H9 (cell line): ENCODE measurements around the gene SQSTM1. TPM values are rescaled to one million over a fixed set of nuclear protein-coding genes. Genes with fewer than 3 reads are reported as not detected.

Experiments
- DNase-seq: peaks from one replicate; pipeline ENCODE4 v3.0.0-alpha.2; 2017
- H2AFZ ChIP-seq: one replicate; pipeline ENCODE4 v1.6.1; 2013; ENCODE audit warnings: mild to moderate bottlenecking, low read length, control low read depth, moderate library complexity
- H2AK5ac ChIP-seq: 2 replicates; pipeline ENCODE4 v1.6.1; 2013; ENCODE audit warnings: low read length, control low read depth, mixed read lengths; ENCODE audit not compliant: insufficient read length
- H2BK120ac ChIP-seq: one replicate; pipeline ENCODE4 v1.6.1; 2013; ENCODE audit warnings: low read depth, mild to moderate bottlenecking, low read length, control low read depth, inconsistent platforms; ENCODE audit not compliant: poor library complexity, severe bottlenecking
- H2BK12ac ChIP-seq: 2 replicates; pipeline ENCODE4 v1.6.1; 2013; ENCODE audit warnings: low read length, control low read depth, mixed read lengths, low read depth; ENCODE audit not compliant: insufficient read length
- H2BK15ac ChIP-seq: 2 replicates; pipeline ENCODE4 v1.6.1; 2013; ENCODE audit warnings: low read depth, low read length, control low read depth
- H2BK20ac ChIP-seq: one replicate; pipeline ENCODE4 v1.6.1; 2013; ENCODE audit warnings: low read depth, mild to moderate bottlenecking, low read length, control low read depth, inconsistent platforms; ENCODE audit not compliant: poor library complexity, severe bottlenecking
- H2BK5ac ChIP-seq: 2 replicates; pipeline ENCODE4 v1.6.1; 2013; ENCODE audit warnings: low read length, control low read depth, mixed read lengths; ENCODE audit not compliant: insufficient read length
- H3K14ac ChIP-seq: 2 replicates; pipeline ENCODE4 v1.6.1; 2013; ENCODE audit warnings: low read length, control low read depth; ENCODE audit not compliant: insufficient read depth
- H3K18ac ChIP-seq: 2 replicates; pipeline ENCODE4 v1.6.1; 2013; ENCODE audit warnings: low read depth, mild to moderate bottlenecking, mixed read lengths, low read length, control low read depth; ENCODE audit not compliant: insufficient read length
- H3K23ac ChIP-seq: 2 replicates; pipeline ENCODE4 v1.6.1; 2013; ENCODE audit warnings: low read length, control low read depth, mixed read lengths, low read depth; ENCODE audit not compliant: insufficient read length
- H3K23me2 ChIP-seq: 2 replicates; pipeline ENCODE4 v1.6.1; 2013; ENCODE audit warnings: low read depth, mild to moderate bottlenecking, mixed read lengths, low read length, control low read depth; ENCODE audit not compliant: insufficient read length, poor library complexity, severe bottlenecking
- H3K27ac ChIP-seq: 2 replicates; pipeline ENCODE4 v1.5.1; 2013; ENCODE audit warnings: low read length, control low read depth, mixed read lengths, low read depth; ENCODE audit not compliant: insufficient read length
- H3K27me3 ChIP-seq: 2 replicates; pipeline ENCODE4 v1.6.1; 2013; ENCODE audit warnings: low read length, control low read depth, inconsistent platforms; ENCODE audit not compliant: insufficient read depth
- H3K4ac ChIP-seq: 2 replicates; pipeline ENCODE4 v1.6.1; 2013; ENCODE audit warnings: low read depth, mild to moderate bottlenecking, control low read depth, inconsistent platforms, low read length, moderate library complexity
- H3K4me1 ChIP-seq: 2 replicates; pipeline ENCODE4 v1.6.1; 2013; ENCODE audit warnings: low read length, control low read depth, inconsistent platforms; ENCODE audit not compliant: insufficient read depth
- H3K4me2 ChIP-seq: 2 replicates; pipeline ENCODE4 v1.6.1; 2013; ENCODE audit warnings: low read length, control low read depth, mixed read lengths; ENCODE audit not compliant: insufficient read length, insufficient read depth
- H3K56ac ChIP-seq: 2 replicates; pipeline ENCODE4 v1.6.1; 2013; ENCODE audit warnings: low read depth, mild to moderate bottlenecking, mixed read lengths, low read length, control low read depth; ENCODE audit not compliant: insufficient read length
- H3K79me1 ChIP-seq: 2 replicates; pipeline ENCODE4 v1.6.1; 2013; ENCODE audit warnings: low read depth, mild to moderate bottlenecking, moderate library complexity, low read length, control low read depth, inconsistent platforms; ENCODE audit not compliant: insufficient read depth, poor library complexity, severe bottlenecking
- H3K79me2 ChIP-seq: 2 replicates; pipeline ENCODE4 v1.6.1; 2013; ENCODE audit warnings: low read length, control low read depth, inconsistent platforms; ENCODE audit not compliant: insufficient read depth
- H3K9ac ChIP-seq: 2 replicates; pipeline ENCODE4 v1.6.1; 2013; ENCODE audit warnings: low read length, control low read depth, mixed read lengths; ENCODE audit not compliant: insufficient read length; ENCODE audit errors: extremely low read depth
- H3K9me3 ChIP-seq: one replicate; pipeline ENCODE4 v1.6.1; 2013; ENCODE audit warnings: low read depth, low read length, inconsistent platforms; ENCODE audit not compliant: control insufficient read depth
- H3T11ph ChIP-seq: one replicate; pipeline ENCODE4 v1.6.1; 2013; ENCODE audit warnings: mild to moderate bottlenecking, low read length, control low read depth, inconsistent platforms
- H4K20me1 ChIP-seq: one replicate; pipeline ENCODE4 v1.6.1; 2013; ENCODE audit not compliant: control insufficient read depth, insufficient read length, insufficient read depth
- H4K5ac ChIP-seq: 2 replicates; pipeline ENCODE4 v1.6.1; 2013; ENCODE audit warnings: low read depth, mild to moderate bottlenecking, mixed read lengths, low read length, control low read depth; ENCODE audit not compliant: insufficient read length
- H4K8ac ChIP-seq: replicated peaks from 2 replicates; pipeline ENCODE4 v1.6.1; 2013; ENCODE audit warnings: low read length, control low read depth, mixed read lengths, low read depth; ENCODE audit not compliant: insufficient read length
- H4K91ac ChIP-seq: 2 replicates; pipeline ENCODE4 v1.6.1; 2013; ENCODE audit warnings: low read depth, mild to moderate bottlenecking, moderate library complexity, mixed read lengths, low read length, control low read depth; ENCODE audit not compliant: insufficient read length
- H3K27ac Mint-ChIP-seq, 3 experiments: 2 replicates in 2 of 3; 3 replicates in 1 of 3; pipeline ENCODE4 v1.8.0; 2020 to 2021; ENCODE audit warnings: mixed read lengths in 3 of 3, mild to moderate bottlenecking in 1 of 3, moderate library complexity in 1 of 3
- H3K27me3 Mint-ChIP-seq: 2 replicates; pipeline ENCODE4 v1.8.0; 2021; ENCODE audit warnings: low read depth, mild to moderate bottlenecking, moderate library complexity, mixed read lengths
- H3K36me3 Mint-ChIP-seq, 3 experiments: 2 replicates in 2 of 3; 3 replicates in 1 of 3; pipeline ENCODE4 v1.8.0; 2020 to 2021; ENCODE audit warnings: low read depth in 3 of 3, mixed read lengths in 3 of 3; ENCODE audit not compliant: insufficient read depth in 1 of 3
- H3K4me1 Mint-ChIP-seq, 2 experiments: 2 replicates each; pipeline ENCODE4 v1.8.0; 2020; ENCODE audit warnings: mixed read lengths in 2 of 2
- H3K4me3 Mint-ChIP-seq, 2 experiments: 2 replicates in 1 of 2; 3 replicates in 1 of 2; pipeline ENCODE4 v1.8.0; 2020 to 2021; ENCODE audit warnings: mild to moderate bottlenecking in 2 of 2, mixed read lengths in 2 of 2, moderate library complexity in 1 of 2
- H3K9me3 Mint-ChIP-seq, 2 experiments: 2 replicates in 1 of 2; 3 replicates in 1 of 2; pipeline ENCODE4 v1.8.0; 2020; ENCODE audit warnings: mild to moderate bottlenecking in 2 of 2, mixed read lengths in 2 of 2, moderate library complexity in 1 of 2
- WGBS: extraction: QIAGEN DNeasy Blood & Tissue Kit; methylation state at CpG from one replicate; pipeline ENCODE4 v1.1.7; 2013; ENCODE audit warnings: missing lambda C conversion rate, low lambda C conversion rate, mixed read lengths; ENCODE audit not compliant: insufficient read length; ENCODE audit errors: extremely low coverage; 5-methylcytosine and 5-hydroxymethylcytosine counted together
- total RNA-seq: library from RNA; stranded (reverse); gene quantifications from 2 replicates; pipeline ENCODE4 v1.2.1, GENCODE V29; 2021
- TF ChIP-seq, protein P1 (sequence below): fragments of 200-600 bp; sonication (generic); conservative IDR thresholded peaks from 3 replicates; pipeline ENCODE4 v1.8.0; 2021; ENCODE audit warnings: antibody characterized with exemption, mild to moderate bottlenecking

Gene SQSTM1
- total RNA-seq, 1 experiment from 2014 or later = 144 TPM

DNA sequence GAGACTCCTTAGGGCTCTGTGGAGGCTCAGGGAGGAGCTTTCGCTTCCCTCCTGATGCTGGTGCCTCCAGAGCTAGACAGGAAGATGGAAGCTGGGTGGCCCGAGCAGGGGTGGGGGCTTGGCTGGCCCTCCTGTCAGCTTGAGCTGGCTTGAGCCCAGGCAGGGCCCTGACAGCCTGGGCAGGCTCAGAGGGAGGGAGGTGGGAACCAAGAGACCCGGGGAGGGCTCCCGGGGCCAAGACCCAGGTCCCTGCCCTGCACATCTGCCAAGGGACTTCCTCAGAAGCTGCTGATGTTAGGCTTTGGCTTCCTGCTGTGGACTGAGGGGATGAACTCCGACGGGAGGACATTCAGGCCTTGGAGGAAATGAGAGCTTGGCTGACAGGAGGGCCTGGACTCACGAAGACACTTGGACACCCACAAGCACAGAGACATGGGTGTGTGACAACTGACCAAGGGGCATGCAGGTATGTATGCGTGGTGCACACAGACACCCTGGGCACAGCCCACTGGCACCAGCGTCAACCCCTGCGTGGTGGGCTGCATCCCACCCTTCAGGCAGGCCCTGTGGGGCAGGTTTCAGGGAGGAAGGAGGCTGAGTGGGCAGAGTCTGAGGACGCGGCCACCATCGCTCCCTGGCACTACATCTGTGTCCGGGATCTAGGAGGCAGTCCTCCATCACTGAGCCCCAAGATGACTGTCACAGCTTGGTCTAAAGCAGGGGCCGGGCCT is 28.7 kb upstream of the SQSTM1 start:
- Histone ChIP-seq H3K23me2 (peaks cover 3% of the 10 kb centered on the region), H3K9me3 (no peaks in the 10 kb centered on the region), H3K56ac (no peak overlapping the region), H4K5ac (no peak overlapping the region), H4K8ac (no peak overlapping the region), H2BK5ac (no peak overlapping the region), H2BK20ac (no peak overlapping the region), H2BK120ac (no peak overlapping the region), H4K20me1 (no peaks in the 10 kb centered on the region), H2AFZ (no peak overlapping the region), H3T11ph (no peak overlapping the region), H3K79me1 (no peaks in the 10 kb centered on the region), H3K79me2 (no peaks in the 10 kb centered on the region), H2BK12ac (no peak overlapping the region), H3K27ac (no peak overlapping the region), H2AK5ac (no peak overlapping the region), H3K23ac (no peak overlapping the region), H4K91ac (no peak overlapping the region), H3K14ac (no peak overlapping the region), H3K18ac (no peak overlapping the region), H3K4me2 (no peak overlapping the region), H3K9ac (no peak overlapping the region), H2BK15ac (no peak overlapping the region), H3K4me1 (no peaks in the 10 kb centered on the region), H3K4ac (no peak overlapping the region), H3K27me3 (no peaks in the 10 kb centered on the region)
- H3K4me1 Mint-ChIP-seq = peaks cover 17 to 18% of the 10 kb centered on the region in 2 experiments
- peaks cover 3 to 4% of the 10 kb centered on the region in 2 experiments for H3K9me3 Mint-ChIP-seq
- H3K27ac Mint-ChIP-seq = peak overlapping the region in 1 of 3 experiments; percentile 40; a peak in 1 of 7 replicates
- no peak for DNase-seq
- no peak overlapping the region for H3K4me3 Mint-ChIP-seq
- TF ChIP-seq, protein P1, sequence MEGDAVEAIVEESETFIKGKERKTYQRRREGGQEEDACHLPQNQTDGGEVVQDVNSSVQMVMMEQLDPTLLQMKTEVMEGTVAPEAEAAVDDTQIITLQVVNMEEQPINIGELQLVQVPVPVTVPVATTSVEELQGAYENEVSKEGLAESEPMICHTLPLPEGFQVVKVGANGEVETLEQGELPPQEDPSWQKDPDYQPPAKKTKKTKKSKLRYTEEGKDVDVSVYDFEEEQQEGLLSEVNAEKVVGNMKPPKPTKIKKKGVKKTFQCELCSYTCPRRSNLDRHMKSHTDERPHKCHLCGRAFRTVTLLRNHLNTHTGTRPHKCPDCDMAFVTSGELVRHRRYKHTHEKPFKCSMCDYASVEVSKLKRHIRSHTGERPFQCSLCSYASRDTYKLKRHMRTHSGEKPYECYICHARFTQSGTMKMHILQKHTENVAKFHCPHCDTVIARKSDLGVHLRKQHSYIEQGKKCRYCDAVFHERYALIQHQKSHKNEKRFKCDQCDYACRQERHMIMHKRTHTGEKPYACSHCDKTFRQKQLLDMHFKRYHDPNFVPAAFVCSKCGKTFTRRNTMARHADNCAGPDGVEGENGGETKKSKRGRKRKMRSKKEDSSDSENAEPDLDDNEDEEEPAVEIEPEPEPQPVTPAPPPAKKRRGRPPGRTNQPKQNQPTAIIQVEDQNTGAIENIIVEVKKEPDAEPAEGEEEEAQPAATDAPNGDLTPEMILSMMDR = no peak
- peaks cover 5 to 8% (median 8%) of the 10 kb centered on the region in 3 experiments; a peak in 6 of 7 replicates for H3K36me3 Mint-ChIP-seq
- H3K27me3 Mint-ChIP-seq = peaks cover 7% of the 10 kb centered on the region
- WGBS = no CpG with 5 or more reads among the region's 15 CpGs
